ENCODE measurements around the gene BTBD10.

BTBD10 gene

GRCh38 chr11:13462901-13463778, at the start of gene BTBD10:
BTBD10 (minus strand) TSS chr11:13463222; CDS start chr11:13445124, 18,098 bp downstream.
- DNase-seq: peak; percentile 85 to 90

- no peak for DNase-seq
Observed at GRCh38 chr11:13503393-13503792, 40.4 kb upstream of the BTBD10 start.

GRCh38 chr11:13502492-13502891, 39.5 kb upstream of the BTBD10 start:
- DNase-seq: no peak

GRCh38 chr11:13495929-13496328, 32.9 kb upstream of the BTBD10 start, which contains the start of gene PTH:
PTH (minus strand) TSS chr11:13495997; CDS start chr11:13492855, 3,142 bp downstream.
- no peak for DNase-seq

GRCh38 chr11:13494051-13494450, 31.0 kb upstream of the BTBD10 start:
- DNase-seq: no peak

- no peak for DNase-seq
Observed at GRCh38 chr11:13487661-13488030, 24.6 kb upstream of the BTBD10 start.

- DNase-seq: peak; percentile 48 to 50
Observed at GRCh38 chr11:13486926-13487660, 24.1 kb upstream of the BTBD10 start.

GRCh38 chr11:13480198-13480597, 17.2 kb upstream of the BTBD10 start:
- DNase-seq: no peak

- DNase-seq: no peak
Observed at GRCh38 chr11:13479688-13480087, 16.7 kb upstream of the BTBD10 start.

GRCh38 chr11:13475091-13475490, 12.1 kb upstream of the BTBD10 start:
- no peak for DNase-seq

GRCh38 chr11:13473013-13473722, 10.1 kb upstream of the BTBD10 start:
- no peak for DNase-seq

GRCh38 chr11:13468750-13469149, 5.7 kb upstream of the BTBD10 start:
- no peak for DNase-seq

- no peak for DNase-seq
Observed at GRCh38 chr11:13465909-13466371, 2.9 kb upstream of the BTBD10 start.

GRCh38 chr11:13463779-13464290, 813 bp upstream of the BTBD10 start:
- DNase-seq: no peak

GRCh38 chr11:13462311-13462900, 616 bp downstream of the BTBD10 start:
- DNase-seq: peak; percentile 38 to 42

GRCh38 chr11:13461291-13461690, 1.7 kb downstream of the BTBD10 start:
- no peak for DNase-seq

GRCh38 chr11:13450832-13451397, 12.1 kb downstream of the BTBD10 start:
- no peak for DNase-seq

GRCh38 chr11:13449522-13449921, 13.5 kb downstream of the BTBD10 start:
- no peak for DNase-seq

GRCh38 chr11:13448876-13449275, 14.1 kb downstream of the BTBD10 start:
- DNase-seq: no peak

- DNase-seq: no peak
Observed at GRCh38 chr11:13446444-13446843, 16.6 kb downstream of the BTBD10 start.

- DNase-seq: no peak
Observed at GRCh38 chr11:13445588-13445987, 17.4 kb downstream of the BTBD10 start.
